Measurements from ENCODE around the gene MRGPRD. TPM values are rescaled to one million over a fixed set of nuclear protein-coding genes. Genes with fewer than 3 reads are reported as not detected.

The MRGPRD gene
- total RNA-seq, 1 donor from 2014 or later = not detected

GRCh38 chr11:69018924-69019323, 38.1 kb upstream of the MRGPRD start:
- DNase-seq (ENCODE audit: low spot score) = no peak
- Mint-ChIP-seq H3K27me3 (ENCODE audit: unreplicated experiment) (peaks cover 4% of the 10 kb centered on the region), H3K27ac (ENCODE audit: unreplicated experiment) (no peak overlapping the region), H3K4me1 (ENCODE audit: unreplicated experiment) (no peaks in the 10 kb centered on the region), H3K36me3 (ENCODE audit: low read depth, unreplicated experiment) (no peaks in the 10 kb centered on the region), H3K4me3 (ENCODE audit: unreplicated experiment) (no peak overlapping the region), H3K9me3 (ENCODE audit: unreplicated experiment) (no peaks in the 10 kb centered on the region)
- no peak for TF ChIP-seq CTCF (IDR thresholded peaks at IDR 0.05; ENCODE audit: unreplicated experiment)

- Mint-ChIP-seq H3K9me3 (ENCODE audit: unreplicated experiment) (no peaks in the 10 kb centered on the region), H3K4me1 (ENCODE audit: unreplicated experiment) (no peaks in the 10 kb centered on the region), H3K27me3 (ENCODE audit: unreplicated experiment) (peaks cover 4% of the 10 kb centered on the region), H3K4me3 (ENCODE audit: unreplicated experiment) (no peak overlapping the region), H3K36me3 (ENCODE audit: low read depth, unreplicated experiment) (no peaks in the 10 kb centered on the region), H3K27ac (ENCODE audit: unreplicated experiment) (no peak overlapping the region)
- no peak for DNase-seq (ENCODE audit: low spot score)
- TF ChIP-seq CTCF (IDR thresholded peaks at IDR 0.05; ENCODE audit: unreplicated experiment) = no peak
Measured at GRCh38 chr11:69017951-69018350, 37.2 kb upstream of the MRGPRD start.

- Mint-ChIP-seq H3K36me3 (ENCODE audit: low read depth, unreplicated experiment) (no peaks in the 10 kb centered on the region), H3K4me1 (ENCODE audit: unreplicated experiment) (no peaks in the 10 kb centered on the region), H3K4me3 (ENCODE audit: unreplicated experiment) (no peak overlapping the region), H3K27me3 (ENCODE audit: unreplicated experiment) (peaks cover 6% of the 10 kb centered on the region), H3K9me3 (ENCODE audit: unreplicated experiment) (no peaks in the 10 kb centered on the region), H3K27ac (ENCODE audit: unreplicated experiment) (no peak overlapping the region)
- no peak for DNase-seq (ENCODE audit: low spot score)
- no peak for TF ChIP-seq CTCF (IDR thresholded peaks at IDR 0.05; ENCODE audit: unreplicated experiment)
Measured at GRCh38 chr11:69014898-69015549, 34.2 kb upstream of the MRGPRD start.

GRCh38 chr11:69014084-69014851, 33.5 kb upstream of the MRGPRD start:
- no peaks in the 10 kb centered on the region for H3K9me3 Mint-ChIP-seq (ENCODE audit: unreplicated experiment)
- DNase-seq (ENCODE audit: low spot score) = no peak
- H3K4me1 Mint-ChIP-seq (ENCODE audit: unreplicated experiment) = no peaks in the 10 kb centered on the region
- no peak overlapping the region for H3K4me3 Mint-ChIP-seq (ENCODE audit: unreplicated experiment)
- H3K27me3 Mint-ChIP-seq (ENCODE audit: unreplicated experiment) = peaks cover 6% of the 10 kb centered on the region
- no peaks in the 10 kb centered on the region for H3K36me3 Mint-ChIP-seq (ENCODE audit: low read depth, unreplicated experiment)
- no peak overlapping the region for H3K27ac Mint-ChIP-seq (ENCODE audit: unreplicated experiment)
- no peak for TF ChIP-seq CTCF (IDR thresholded peaks at IDR 0.05; ENCODE audit: unreplicated experiment)
